ENCODE measurements around the gene TP73. TPM values are rescaled to one million over a fixed set of nuclear protein-coding genes. Genes with fewer than 3 reads are reported as not detected.

The TP73 gene
- total RNA-seq, 6 experiments from 2014 or later = 0.05 to 2.3 (median 0.32) TPM

DNA sequence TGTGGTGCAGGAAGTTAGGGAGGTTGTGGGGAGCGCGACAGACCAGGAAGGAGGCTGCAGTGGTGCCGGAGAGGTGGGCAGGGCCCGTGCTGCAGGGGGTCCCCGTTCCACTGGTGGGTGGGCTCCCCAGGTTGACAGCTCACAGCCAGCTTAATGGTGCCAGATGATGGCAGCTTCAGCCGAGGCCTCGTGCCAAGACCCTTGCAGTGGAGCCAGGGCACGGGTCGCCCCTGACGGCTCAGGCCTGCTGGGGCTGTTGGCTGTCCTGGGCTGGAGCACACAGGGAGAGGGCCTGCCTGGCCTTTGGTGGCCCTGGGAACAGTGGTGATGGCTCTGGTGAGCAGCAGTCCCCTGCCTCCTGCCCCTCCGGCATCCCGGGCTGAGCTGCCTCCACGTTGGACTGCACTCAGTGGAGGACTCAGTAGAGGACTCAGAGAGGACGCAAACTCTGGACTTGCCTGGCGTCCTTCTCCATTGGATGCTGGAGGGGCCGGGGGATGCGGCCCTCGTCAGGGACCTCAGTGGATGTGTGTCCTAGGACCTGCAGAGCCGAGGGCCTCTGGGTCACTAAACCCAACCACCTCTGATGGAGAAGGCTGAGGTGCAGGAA lies 53.1 kb downstream of the TP73 start:
- TF ChIP-seq CTCF (IDR thresholded peaks at IDR 0.05) = no peak
- no peak for TF ChIP-seq POLR2A (IDR thresholded peaks at IDR 0.05)
- Histone ChIP-seq H3K36me3 (no peaks in the 10 kb centered on the region), H3K27ac (no peak overlapping the region), H3K9me3 (no peaks in the 10 kb centered on the region), H3K4me3 (no peak overlapping the region), H3K4me1 (no peaks in the 10 kb centered on the region), H3K27me3 (no peaks in the 10 kb centered on the region)
- ATAC-seq (no peak), DNase-seq (no peak)
- intact Hi-C loops (cut with DNase I) = no loop called here
- no CpG with 5 or more reads among the region's 19 CpGs for whole genome bisulfite sequencing (ENCODE audit: insufficient coverage, low coverage, low lambda C conversion rate, missing lambda C conversion rate)

GRCh38 chr1:3706651-3707297 lies 54.5 kb downstream of the TP73 start:
- Histone ChIP-seq H3K27me3 (no peaks in the 10 kb centered on the region), H3K27ac (no peak overlapping the region), H3K4me3 (no peak overlapping the region), H3K4me1 (no peaks in the 10 kb centered on the region), H3K36me3 (no peaks in the 10 kb centered on the region), H3K9me3 (no peaks in the 10 kb centered on the region)
- no peak for TF ChIP-seq CTCF (IDR thresholded peaks at IDR 0.05)
- TF ChIP-seq POLR2A (IDR thresholded peaks at IDR 0.05) = no peak
- WGBS (ENCODE audit: insufficient coverage, low coverage, low lambda C conversion rate, missing lambda C conversion rate) = no CpG with 5 or more reads among the region's 26 CpGs
- intact Hi-C loops (cut with DNase I) = no loop called here
- no peak for ATAC-seq
- no peak for DNase-seq

DNA sequence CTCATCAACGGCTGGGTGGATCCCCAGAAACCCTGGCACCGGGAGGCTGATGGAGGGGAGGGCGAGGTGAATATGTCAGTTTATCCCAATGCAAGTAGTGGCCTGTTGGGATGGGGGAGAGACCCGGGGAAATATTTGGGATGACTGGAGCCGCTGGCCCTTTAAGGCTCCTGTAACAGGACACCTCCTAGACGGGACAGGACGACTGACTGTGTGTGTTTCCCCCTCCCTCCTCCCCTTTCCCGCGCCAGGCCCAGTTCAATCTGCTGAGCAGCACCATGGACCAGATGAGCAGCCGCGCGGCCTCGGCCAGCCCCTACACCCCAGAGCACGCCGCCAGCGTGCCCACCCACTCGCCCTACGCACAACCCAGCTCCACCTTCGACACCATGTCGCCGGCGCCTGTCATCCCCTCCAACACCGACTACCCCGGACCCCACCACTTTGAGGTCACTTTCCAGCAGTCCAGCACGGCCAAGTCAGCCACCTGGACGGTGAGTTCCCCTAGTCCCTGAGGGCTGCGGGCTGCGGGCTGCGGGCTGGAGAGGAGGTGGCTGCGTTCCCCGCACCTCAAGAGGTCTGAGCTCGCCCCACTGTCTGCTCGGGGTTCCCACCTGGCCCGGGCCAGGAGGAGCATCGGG lies 55.1 kb downstream of the TP73 start:
- intact Hi-C loops (cut with DNase I) = no loop called here
- no peaks in the 10 kb centered on the region for H3K4me1 ChIP-seq
- H3K36me3 ChIP-seq = no peaks in the 10 kb centered on the region
- no peaks in the 10 kb centered on the region for H3K27me3 ChIP-seq
- DNase-seq (no peak), ATAC-seq (no peak)
- WGBS (ENCODE audit: insufficient coverage, low coverage, low lambda C conversion rate, missing lambda C conversion rate) = 44% methylated on average over 16 of the region's 35 CpGs
- TF ChIP-seq POLR2A (IDR thresholded peaks at IDR 0.05) = no peak
- TF ChIP-seq CTCF (IDR thresholded peaks at IDR 0.05) = no peak
- no peak overlapping the region for H3K27ac ChIP-seq
- H3K4me3 ChIP-seq = no peak overlapping the region
- no peaks in the 10 kb centered on the region for H3K9me3 ChIP-seq

DNA sequence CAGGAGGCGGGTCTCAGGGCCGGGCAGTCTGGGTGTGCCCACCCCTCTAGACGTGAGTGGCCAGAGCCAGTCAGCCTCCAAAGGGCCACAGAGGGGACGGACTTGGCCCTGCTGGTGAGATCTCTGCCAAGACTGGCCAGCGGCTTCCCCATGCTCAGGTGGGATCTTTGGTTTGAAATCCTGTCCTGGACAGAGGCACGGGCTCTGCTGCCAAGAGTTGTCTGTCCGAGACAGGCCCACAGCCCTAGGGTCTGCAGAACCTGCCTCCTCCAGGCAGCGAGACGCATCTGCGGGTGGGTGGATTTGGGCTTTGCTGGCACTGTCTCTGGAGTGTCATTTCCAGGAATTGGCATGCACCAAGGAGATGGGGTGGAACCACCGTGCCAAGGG lies 55.6 kb downstream of the TP73 start:
- no peaks in the 10 kb centered on the region for H3K36me3 ChIP-seq
- ATAC-seq (no peak), DNase-seq (no peak)
- no peak overlapping the region for H3K27ac ChIP-seq
- no peak overlapping the region for H3K4me3 ChIP-seq
- no peaks in the 10 kb centered on the region for H3K27me3 ChIP-seq
- 100% methylated on average over 2 of the region's 11 CpGs for WGBS (ENCODE audit: insufficient coverage, low coverage, low lambda C conversion rate, missing lambda C conversion rate)
- intact Hi-C loops (cut with DNase I) = no loop called here
- no peaks in the 10 kb centered on the region for H3K4me1 ChIP-seq
- TF ChIP-seq POLR2A (IDR thresholded peaks at IDR 0.05) (no peak), CTCF (IDR thresholded peaks at IDR 0.05) (no peak)
- no peaks in the 10 kb centered on the region for H3K9me3 ChIP-seq

Measured in right lobe of liver (tissue), 6 donors.